ENCODE measurements around the gene UBE2J2.
"Not testable (repeated sequence)": the region's sequence is repeated elsewhere in the genome, so short reads cannot be mapped to it uniquely, and the experiment has no call there.

UBE2J2 gene

DNA sequence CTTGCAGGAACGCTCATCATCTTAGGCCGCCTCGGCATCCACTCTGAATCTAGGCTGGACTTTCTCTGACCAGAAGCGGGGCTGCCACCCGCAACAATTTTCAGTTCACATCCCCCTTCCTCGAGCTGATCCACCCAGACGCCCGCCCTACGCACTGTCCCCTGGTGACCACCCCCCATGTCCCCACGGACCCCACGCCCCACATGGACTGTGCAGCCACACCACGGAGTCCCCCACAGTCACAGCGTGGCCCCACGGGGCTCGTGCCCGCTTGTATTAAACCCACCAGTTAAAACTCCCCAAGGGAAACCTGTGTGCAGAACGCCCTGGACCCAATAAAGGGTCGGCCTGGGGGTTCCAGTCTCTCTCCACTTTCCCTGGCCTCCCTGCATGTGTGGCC is 14.1 kb downstream of the UBE2J2 start:
- DNase-seq (ENCODE audit: low read depth in 1 of 2, low spot score in 1 of 2) = no peak

DNA sequence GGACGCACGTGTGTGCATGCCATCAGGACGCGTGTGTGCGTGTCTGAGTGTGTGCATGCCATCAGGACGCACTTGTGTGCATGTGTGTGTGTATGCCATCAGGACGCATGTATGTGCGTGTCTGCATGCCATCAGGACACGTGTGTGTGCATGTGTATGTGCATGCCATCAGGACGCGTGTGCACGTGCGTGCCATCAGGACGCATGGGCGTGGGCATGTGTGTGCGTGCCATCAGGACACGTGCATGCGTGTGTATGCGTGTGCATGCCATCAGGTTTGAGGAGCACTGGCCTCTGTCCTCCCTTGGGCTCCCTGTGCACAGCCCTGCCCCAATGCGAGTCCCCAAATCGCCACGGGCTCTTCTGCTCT is 14.6 kb downstream of the UBE2J2 start:
- no peak for DNase-seq (ENCODE audit: low read depth in 1 of 2, low spot score in 1 of 2)

DNA sequence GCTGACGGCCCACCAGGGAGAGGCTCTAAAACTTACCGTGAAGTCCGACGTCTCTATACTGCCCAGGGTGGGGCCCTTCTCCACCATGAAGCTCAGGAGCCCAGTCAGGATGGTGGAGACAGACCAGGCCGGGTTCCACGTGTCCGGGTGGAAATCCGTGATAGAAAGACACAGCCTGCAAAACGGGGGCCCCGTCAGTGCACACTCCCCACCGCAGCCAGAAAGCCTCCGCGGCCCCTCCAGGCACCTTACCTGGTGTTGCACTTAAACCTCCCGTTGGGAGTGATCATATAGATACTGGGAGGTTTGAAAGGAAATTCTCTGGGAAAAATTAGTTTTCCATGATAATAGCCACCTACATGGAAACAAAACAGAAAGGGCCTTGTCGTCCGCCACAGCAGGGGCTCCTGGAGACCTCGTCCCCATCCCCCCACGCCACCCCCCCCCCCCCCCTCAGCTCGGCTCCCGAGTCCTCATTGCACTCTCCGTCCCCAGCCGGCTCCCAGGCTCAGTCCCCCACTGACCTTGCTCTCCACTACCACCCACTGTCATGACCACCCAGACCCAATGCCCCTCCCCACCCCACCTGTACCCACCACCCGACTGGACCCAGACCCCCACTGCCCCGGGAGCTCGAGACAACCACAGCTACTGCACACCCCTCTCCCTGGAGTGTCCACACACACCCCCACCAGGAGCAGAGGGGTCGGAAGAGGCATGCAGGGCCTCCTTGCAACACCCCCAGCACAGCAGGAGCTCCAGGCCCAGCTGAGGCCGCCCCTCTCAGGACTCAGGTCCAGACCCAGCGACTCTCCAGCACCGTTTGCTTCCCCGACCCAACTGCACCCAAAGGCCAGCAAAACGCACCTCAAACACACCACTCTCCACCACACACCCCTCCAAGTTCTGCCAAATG is 16.4 kb downstream of the UBE2J2 start:
- no peak for DNase-seq (ENCODE audit: low read depth in 1 of 2, low spot score in 1 of 2)

DNA sequence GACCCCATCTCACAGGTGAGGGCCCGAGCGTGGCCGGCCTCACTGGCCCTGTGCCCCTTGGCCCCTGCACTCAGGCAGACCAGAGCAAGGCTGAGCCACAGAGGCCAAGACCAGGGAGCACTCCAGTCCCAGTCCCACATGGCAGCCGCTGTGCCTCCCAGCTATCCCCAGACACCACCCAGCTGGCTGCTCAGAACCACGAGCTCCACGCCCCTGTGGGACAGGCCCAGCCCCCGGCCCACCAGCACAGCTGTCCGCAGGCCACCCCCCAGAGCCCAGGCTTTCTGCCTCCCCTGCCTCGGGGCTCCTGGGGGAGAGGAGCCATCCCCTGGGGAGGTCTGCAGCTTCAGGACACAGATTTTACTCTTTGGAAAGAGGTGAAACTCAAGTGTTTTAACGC is 18.0 kb downstream of the UBE2J2 start:
- DNase-seq (ENCODE audit: low read depth in 1 of 2, low spot score in 1 of 2) = no peak

DNA sequence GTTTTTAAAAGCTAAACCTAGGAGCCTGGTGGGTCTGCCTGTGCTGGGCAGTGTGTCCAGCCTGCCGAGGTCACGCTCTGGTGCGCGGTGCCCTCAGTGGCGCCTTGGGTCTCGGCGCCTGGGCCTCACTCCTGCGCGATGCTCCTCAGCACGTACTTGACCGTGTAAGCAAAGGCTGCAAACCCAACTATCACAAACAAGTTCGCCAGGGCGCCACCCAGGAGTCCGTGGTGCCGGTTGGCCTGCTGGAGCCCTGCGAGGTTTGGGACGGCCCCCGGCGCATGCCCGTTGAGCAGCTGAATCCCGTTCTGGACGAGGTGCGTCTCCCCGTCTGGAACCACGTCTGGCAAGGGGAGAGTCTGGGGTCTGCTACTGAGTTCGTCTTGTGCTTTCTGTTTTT is 18.6 kb downstream of the UBE2J2 start:
- DNase-seq (ENCODE audit: low read depth in 1 of 2, low spot score in 1 of 2) = no peak

DNA sequence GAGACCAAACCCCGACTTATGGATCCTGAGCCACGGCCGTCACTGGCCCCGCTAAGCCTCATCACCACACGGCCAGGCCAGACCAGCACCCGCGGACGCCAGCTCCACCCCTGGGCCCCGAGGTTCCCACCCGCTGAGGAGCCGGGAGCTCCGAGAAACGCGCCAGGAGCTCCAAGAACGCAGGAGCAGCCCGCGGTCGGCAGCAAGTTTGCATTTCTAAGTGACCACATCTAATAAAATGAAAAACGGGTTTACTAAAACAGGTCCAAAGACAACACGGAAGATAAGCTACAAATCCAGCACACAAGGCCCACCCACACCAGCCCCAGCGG is 19.0 kb downstream of the UBE2J2 start:
- no peak for DNase-seq (ENCODE audit: low read depth in 1 of 2, low spot score in 1 of 2)

DNA sequence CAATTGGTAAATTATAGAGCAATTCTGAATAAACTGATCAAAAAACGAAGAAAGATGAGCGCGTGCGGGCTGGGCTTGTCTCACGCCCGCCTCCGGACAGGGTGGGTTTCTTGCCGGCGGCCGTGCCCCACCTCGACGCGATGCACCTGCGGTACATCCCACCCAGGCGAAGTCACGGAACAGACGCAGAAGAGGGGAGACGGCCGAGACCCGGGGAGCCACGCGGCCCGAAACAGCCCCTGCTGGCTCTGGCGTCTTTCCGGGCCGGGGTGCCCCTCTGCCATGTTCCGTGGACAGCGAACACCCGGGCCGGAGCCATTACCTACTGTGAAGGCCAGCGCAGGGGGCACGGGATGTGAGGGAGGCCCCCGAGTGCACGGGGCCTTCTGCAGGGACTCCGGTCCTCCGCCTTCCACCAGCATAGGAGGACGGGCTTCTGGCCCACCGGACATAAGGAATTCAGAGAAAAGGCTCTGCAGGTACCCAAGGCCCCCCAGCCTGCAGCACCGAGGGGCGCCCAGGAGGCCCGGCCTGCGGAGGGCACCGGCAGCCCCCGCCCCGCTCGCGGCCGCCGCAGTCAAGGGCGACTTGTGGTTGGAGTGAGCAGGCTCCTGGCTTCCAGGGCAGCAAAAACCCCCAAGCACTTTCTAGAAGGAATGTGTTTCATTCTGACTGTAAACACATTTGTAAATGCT is 19.5 kb downstream of the UBE2J2 start:
- DNase-seq (ENCODE audit: low read depth in 1 of 2, low spot score in 1 of 2) = no peak

DNA sequence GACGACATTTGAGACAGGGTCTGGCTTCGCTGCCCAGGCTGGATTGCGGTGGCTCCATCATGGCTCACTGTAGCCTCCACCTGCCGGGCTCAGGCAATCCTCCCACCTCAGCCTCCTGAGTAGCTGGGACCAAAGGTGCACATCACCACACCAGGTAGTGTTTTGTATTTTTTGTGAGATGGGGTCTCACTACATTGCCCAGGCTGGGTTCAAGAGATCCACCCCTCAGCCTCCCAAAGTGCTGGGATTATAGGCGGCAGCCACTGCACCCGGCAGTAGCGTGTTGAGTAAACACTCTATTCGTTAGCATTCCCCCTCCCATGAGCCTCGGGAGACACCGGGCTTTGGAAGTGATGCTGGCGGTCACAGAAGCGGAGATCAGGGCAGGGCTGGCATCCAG is 20.3 kb downstream of the UBE2J2 start:
- no peak for DNase-seq (ENCODE audit: low read depth in 1 of 2, low spot score in 1 of 2)

DNA sequence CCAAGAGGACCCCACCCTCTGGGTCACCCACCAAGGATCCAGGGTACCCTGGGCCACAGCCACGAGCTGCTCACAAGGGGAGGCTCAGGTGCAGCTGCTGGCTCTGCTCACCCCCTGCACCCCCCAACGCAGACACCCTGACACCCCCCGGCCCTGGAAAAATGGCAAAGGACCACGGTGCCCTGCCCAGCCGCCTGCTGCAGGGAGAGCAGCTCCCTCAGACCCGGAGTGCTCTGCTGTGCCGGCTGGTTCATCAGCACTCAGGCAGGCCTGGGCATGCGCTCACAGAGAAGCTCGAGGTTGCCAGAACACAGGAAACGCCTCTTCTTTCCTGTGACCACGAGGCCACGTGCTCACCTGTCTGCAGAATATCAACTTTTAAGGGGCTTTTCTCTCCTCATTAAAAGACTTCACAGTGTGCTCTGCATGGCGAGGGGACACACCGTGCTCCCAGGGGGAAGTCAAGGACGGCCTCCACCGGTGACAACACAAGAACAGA is 22.8 kb downstream of the UBE2J2 start:
- DNase-seq (ENCODE audit: low read depth in 1 of 2, low spot score in 1 of 2) = peak; percentile 15 to 33

DNA sequence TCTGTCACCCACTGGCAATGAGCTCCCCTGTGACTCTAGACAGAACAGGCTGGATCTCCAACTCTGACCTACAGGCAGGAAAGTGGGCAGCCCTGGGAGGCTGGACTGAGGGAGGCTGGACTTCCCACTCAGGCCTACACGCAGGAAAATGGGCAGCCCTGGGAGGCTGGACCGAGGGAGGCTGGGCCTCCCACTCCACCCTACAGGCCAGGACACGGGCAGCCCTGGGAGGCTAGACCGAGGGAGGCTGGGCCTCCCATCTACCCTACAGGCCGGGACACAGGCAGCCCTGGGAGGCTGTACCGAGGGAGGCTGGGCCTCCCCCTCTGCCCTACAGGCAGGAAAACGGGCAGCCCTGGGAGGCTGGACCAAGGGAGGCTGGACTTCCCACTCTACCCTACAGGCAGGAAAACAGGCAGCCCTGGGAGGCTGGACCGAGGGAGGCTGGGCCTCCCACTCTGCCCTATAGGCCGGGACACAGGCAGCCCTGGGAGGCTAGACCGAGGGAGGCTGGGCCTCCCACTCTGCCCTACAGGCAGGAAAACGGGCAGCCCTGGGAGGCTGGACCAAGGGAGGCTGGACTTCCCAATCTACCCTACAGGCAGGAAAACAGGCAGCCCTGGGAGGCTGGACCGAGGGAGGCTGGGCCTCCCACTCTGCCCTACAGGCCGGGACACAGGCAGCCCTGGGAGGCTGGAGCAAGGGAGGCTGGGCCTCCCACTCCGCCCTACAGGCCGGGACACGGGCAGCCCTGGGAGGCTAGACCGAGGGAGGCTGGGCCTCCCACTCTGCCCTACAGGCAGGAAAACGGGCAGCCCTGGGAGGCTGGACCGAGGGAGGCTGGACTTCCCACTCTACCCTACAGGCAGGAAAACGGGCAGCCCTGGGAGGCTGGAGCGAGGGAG is 25.4 kb downstream of the UBE2J2 start:
- not testable (repeated sequence) for DNase-seq (ENCODE audit: low read depth in 1 of 2, low spot score in 1 of 2)

DNA sequence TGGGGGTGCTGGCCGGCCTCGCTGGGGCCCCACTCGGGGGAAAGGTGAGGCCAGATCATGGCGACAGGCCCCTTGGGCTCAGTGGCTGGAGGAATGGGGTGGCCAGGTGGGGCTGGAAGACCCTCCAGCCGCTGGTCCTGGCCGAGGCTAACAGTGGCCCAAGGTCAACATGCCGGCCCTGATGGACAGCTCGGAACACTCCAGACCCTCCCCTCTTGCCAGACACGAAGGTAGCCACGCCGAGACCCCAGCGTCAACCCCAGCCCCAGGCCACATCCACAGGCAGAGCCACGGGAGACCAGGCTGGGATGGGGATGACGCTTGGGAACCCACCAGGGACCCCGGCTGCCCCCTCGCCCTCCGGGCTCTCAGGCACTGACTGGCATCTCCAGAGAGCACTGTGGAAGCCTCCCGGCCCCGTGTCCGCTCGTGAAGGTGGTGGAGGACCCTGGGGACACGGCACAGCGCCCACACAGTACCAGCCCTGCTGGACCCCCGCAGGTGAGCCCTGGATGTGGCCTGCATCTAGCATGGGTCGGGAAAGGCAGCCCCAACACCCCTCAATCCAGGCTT is 26.2 kb downstream of the UBE2J2 start:
- no peak for DNase-seq (ENCODE audit: low read depth in 1 of 2, low spot score in 1 of 2)

DNA sequence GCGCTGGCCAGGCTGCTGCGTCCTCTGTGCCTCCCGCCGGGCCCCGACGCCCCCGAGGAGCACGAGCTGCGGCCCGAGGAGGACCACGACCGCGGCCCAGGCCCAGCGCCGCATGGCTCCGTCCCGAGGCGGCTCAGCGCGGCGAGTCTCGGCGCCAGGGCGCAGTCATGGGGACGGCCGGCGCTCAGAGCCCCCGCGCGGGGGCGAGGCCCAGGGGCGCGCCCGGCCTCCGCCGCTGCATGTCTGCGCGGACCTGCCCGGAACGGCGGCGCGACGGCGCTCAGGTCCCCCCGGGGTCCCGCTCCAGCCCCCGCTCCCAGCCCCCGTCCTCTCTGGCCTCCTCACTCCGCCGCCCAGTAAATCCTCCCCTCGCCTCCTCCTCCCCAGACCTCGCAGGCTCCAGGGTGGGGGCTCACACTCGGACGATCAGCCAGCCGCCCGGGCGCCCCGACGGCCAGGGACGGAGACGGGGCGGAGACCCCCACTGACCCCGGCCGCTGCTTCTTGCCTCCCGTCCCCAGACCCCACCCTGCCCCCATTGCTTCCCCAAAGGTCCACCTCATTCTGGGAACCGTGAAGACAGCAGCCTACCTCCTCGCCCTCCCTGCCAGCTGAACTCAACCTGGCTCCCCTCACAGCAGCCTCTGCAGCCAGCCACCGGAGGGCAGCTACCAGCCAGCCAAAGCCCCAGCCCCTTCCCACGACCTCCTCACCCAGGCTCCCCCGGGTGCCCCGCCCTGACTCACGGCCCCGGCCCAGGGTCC is 26.9 kb downstream of the UBE2J2 start, which contains the start of gene C1QTNF12:
Gene C1QTNF12 (minus strand): TSS at position 146 of the 764 bp plus-strand sequence. CDS start 32 bp downstream, at position 114.
- no peak for DNase-seq (ENCODE audit: low read depth in 1 of 2, low spot score in 1 of 2)

DNA sequence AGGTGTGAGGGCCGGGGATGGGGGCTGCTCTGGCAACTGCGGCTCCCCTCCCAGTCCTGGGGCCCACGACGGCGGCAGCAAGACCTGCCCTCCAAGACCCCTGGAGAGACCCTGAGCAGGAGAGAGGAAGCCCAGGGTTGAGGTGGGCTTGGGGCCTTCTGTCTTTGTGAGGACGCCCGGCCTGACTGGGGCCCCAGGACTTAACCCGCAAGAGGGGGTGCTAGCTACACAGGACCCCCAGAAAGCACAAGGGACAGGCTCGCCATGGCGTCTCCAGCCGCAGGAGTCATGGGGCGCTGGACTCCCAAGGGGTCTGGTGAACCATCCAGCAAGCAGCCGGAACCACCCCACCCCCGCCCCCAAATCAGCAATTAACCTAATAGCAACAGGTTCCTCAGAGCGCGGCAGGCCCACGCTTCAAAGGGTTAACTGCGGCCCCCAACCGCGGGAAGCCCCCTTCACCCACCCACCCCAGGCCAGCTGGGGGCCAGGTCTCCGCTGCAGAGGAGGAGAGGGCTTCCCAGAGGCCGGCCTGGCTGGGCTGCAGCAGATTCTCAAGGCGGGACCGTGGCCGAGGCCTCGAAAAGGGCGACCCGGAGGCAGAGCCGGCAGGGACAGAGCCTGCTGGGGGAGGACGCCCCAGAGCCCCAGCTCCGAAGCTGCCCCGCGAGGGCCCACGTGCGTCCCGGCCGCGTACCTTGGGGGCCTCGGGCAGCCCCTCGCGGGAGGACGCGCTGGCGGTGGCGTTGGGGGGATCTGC is 27.7 kb downstream of the UBE2J2 start:
- no peak for DNase-seq (ENCODE audit: low read depth in 1 of 2, low spot score in 1 of 2)

DNA sequence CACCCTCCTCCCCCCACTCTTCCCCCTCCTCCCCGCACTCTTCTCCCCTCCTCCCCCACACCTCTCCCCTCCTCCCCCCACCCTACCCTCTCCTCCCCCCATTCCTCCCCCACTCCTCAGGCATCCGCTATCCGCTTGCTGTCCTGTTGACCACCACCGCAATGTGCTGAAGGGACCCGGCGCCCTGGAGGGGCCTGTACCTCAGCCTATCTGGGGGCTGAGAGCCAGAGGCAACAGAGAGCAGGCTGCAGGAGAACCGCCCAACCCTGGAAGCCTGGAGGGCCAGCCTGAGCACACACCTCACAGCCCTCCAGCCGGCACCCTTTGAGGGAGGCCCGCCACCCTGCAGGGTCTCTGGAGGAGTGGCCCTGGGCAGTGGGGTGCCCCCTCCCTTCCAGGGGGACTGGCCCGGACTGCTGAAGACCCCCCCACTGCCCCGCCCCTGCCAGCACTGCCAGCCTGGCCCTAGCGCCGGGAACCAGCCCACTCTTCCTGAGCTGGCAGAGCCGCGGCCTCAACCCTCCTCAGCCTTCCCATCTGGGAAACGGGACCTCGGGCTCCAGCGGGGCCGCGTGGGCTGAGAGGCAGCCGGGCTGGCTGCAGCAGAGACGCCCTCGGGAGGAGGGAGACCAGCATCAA is 28.4 kb downstream of the UBE2J2 start:
- no peak for DNase-seq (ENCODE audit: low read depth in 1 of 2, low spot score in 1 of 2)

DNA sequence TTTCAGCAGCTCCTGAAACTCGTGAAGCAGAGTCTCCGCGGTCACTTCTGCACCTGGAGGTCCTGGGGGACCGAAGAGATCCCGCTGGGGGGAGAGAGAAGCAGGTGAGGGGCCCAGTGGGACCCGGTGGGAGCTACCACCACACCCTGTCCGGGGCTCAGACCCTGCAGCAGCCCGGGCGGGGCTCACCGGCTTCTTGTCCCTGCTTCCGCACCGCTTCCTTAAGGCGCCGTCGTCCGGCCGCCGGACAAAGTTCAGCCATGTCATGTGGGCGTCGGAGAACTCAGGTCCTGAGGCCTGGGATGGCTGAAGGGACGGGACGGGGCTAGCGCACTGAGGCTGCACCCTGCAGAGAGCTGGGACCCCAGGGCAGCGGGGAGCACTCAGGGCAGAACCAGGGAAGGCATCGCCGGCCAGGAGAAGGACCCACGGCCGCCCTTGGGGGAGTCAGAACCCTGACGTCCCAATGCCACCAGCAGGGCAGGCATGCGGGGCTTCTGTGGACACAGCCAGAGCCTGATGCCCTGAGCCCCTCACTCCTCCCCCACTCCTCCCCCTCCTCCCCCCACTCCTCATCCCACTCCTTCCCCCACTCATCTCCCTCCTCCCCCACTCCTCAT is 29.4 kb downstream of the UBE2J2 start:
- no peak for DNase-seq (ENCODE audit: low read depth in 1 of 2, low spot score in 1 of 2)

DNA sequence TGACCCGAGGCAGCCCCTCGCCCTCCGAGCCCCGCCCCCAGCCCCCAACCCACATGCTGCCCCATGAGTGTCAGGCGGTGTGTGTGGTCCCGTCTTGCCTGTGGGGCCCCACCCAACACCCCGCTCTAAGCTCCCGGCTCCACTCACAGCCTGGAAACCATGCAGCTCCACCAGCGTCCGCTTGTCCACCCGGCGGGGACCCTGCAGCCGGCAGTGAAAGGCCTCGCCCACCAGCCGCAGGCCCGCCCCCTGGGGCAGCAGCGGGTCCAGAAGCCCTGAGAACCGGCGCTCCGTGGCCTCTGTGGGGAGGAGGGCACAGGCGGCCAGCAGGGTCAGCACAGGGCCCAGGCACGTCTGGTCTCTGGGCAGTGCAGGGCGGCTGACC is 29.9 kb downstream of the UBE2J2 start:
- no peak for DNase-seq (ENCODE audit: low read depth in 1 of 2, low spot score in 1 of 2)

DNA sequence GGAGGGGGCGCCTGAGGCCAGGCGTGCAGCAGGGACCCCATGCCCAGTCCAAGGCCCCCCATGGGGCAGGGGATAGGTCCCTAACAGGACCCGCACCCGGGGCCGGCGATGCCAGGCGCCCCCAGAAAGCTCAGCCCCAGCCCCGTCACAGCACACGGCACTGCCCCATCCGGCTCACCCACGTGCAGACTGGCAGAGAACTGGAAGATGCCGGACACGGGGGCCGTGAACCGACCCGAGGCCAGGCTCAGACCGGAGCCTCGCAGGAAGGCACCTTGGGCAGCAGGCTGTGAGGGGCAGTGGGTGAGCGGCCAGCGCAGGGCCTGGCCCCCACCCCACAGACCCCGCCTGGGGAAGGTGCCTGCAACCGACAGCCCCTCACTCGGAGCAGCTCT is 30.4 kb downstream of the UBE2J2 start:
- no peak for DNase-seq (ENCODE audit: low read depth in 1 of 2, low spot score in 1 of 2)

DNA sequence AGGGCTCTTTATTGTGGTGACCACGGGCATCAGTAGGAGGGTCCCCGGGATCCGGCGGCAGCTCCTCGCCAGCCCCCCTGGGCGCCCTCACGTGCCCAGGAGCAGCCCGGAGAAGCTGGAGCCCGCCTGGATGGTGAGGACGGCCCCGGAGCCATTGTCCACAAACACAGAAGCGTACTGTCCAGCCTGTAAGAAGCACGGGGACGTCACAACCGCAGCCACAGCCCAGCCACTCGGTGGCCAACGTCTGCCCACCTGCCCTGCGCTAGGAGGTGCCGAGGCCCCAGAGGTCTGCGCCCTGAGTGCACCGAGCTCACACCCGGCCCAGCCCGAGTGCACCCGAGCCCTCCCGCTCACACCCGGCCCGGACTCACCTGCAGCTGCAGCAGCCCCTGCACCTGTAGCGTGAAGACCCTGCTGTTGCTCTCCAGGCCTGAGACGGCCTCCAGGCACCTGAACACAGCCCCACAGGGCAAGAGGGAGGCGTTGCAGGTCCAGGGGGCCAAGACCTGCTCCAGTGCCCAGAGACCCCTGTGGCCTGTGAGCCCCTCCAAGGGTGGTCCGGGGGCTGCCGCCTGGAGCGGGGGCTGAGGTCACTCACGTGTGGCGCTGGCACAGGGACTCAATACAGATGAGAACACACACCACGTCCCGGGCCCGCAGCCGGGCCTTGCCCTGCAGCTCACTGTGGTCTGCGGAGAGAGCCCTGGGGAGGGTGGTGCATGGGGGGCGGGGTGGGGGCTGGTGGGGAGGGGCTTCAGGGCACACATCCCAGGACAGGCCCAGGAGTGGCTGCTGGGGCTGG is 31.0 kb downstream of the UBE2J2 start:
- no peak for DNase-seq (ENCODE audit: low read depth in 1 of 2, low spot score in 1 of 2)

Data from stimulated activated CD4-positive, alpha-beta T cell treated with anti-CD3 and anti-CD28 coated beads, Interleukin-15, amount 100 ng/mL, for 1 hour (primary cell).